ENCODE results near the gene TMEM82.
A peak's percentile ranks its signal among the peaks of the same experiment; 100 is the strongest.

- peak in 1 of 6 experiments; percentile 6 for TF ChIP-seq CTCF (IDR thresholded peaks at IDR 0.05)
- TF ChIP-seq POLR2A (IDR thresholded peaks at IDR 0.05): no peak
Observed at GRCh38 chr1:15739745-15740144, 2.6 kb upstream of the TMEM82 start.

Measured in esophagus squamous epithelium (tissue), 4 donors.